CD4-positive, alpha-beta T cell treated with Interleukin-15 for 4 hours (primary cell): ENCODE results near the gene CCSER1.
"Not testable (repeated sequence)": the region's sequence is repeated elsewhere in the genome, so short reads cannot be mapped to it uniquely, and the experiment has no call there.

Source experiments
- DNase-seq: peaks from one replicate; pipeline ENCODE4 v3.0.0-alpha.2; 2020; ENCODE audit warnings: low spot score

Gene CCSER1

DNA sequence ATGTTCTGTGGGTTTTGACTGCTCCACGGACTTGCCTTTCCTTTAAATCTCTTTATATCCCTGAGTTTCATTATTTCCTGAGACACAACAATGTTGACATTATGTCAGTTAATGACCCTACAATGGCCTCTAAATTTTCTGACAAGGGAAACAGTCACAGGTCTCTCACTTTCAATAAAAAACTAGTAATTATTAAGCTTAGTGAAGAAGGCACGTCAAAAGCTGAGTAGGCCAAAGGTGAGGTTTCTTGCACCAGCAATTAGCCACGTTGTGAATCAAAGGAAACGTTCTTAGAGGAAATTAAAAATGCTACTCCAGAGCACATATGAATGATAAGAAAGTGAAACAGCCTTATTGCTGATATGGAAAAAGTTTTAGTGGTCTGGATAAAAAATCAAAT lies 1246.4 kb downstream of the CCSER1 start:
- DNase-seq, result no peak

DNA sequence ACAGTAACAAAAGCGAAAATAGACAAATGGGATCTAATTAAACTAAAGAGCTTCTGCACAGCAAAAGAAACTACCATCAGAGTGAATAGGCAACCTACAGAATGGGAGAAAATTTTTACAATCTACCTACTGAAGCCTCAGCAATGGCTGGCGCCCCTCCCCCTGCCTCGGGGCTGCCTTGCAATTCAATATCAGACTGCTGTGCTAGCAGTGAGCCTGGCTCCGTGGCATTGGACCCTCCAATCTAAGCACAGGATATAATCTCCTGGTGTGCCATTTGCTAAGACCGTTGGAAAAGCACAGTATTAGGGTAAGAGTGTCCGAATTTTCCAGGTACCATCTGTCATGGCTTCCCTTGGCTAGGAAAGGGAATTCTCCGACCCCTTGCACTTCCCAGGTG lies 1278.2 kb downstream of the CCSER1 start:
- DNase-seq, result not testable (repeated sequence)

DNA sequence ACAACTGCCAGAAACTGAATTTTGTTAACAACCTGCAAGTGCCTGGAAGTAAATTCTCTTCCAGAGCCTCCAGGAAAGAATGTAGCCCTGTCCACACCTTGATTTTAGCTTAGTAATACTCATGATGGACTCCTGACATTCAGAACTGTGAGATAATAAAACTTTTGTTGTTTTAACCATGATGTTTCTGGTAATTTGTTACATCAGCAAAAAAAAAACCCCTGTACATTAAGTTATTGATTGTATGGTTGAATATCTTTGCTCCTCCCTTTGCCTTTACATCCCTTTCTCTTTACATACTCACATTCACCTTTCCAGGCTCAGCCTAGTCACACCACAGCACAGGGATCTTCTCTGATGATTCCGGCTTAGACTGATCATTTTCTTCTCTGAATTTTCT lies 1294.8 kb downstream of the CCSER1 start:
- DNase-seq, result no peak

DNA sequence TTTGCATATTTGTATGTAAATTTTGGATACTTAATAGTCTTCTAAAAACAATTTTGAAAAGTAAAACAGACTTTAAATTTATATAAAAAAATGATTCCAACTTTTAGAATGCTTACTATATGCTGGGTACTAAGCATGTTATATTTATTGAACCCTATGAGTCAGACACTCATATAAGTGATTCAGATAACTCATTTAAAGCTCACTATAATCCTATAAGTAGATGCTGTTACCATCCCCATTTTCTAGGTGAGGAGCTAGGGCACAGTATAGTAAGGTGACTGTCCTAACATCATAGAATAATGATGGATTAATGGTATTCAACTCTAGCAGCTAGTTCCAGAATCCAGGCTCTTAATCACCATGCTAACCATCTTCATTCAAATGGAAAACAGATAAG lies 1299.5 kb downstream of the CCSER1 start:
- DNase-seq, result no peak

DNA sequence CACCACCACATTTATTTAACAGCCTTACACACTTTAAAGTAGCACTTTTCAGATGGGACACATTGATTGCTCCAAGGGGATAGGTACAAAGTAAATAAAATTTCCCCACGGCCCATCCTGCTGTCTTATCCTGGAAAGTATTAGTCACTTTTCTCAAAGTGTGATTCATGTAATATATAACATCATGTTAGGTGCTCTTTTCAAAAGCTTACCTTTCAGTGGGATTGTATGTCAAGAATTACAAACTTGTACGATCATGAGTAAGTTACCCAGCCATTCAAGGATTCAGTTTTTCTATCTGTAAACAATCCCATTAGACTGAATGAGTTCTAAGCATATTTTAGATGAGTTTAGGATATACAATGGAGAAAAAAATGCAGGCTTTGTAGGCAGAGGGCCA lies 1300.0 kb downstream of the CCSER1 start:
- DNase-seq, result no peak

DNA sequence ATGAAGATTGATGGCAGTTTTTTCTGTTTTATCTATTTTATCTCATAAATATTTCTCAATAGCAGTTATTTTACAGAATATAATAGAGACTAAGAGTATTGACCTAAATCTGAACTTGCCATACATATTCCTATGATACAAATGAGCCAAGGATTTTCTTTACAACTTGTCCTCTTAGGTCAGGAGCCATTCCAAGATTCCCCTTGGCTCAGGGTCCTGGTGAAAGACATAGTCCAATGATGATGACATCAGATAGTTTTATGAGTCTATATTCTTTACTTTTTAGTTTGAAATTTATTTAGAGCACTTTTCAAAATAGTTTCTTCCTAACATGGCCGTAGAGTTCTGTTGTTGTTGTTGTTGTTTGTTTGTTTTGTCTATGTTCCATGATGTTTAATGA lies 1307.4 kb downstream of the CCSER1 start:
- no peak for DNase-seq

DNA sequence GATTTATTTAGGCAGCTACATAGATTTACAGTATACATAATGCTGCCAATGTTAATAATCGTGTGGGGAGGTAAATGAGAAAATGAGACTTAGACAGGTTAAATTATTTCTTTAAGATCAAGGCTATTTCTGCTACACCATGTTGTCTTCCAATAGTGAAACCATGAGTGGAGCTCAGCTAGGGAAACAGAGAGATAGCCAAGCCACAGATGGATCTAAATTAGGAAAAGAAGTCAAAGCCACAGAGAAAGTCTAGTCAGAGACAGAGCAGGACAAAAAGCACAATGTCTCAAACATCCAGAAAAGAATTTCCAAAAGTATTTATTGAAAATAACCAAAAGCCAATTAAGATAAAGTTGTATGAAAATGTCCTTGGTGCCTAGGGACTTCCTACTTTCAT lies 1309.4 kb downstream of the CCSER1 start:
- no peak for DNase-seq

DNA sequence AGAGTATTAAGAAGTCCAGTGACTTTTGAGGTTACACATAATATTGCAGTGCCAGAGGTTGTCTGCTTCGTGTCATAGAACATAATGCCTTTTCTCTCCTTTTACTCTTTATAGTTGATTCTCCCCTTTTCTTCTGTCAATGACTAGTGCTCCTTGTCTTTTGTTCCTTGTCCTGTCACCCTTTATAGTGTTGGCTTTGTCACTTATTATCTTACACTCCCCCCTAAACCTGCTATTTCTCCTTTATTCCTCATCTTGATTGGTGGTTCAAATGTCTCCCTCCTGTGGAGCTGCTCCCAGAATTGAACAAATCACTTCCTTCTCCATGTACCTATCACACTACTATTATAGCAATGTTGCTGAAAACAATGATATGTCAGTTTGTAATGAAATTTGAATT lies 1320.0 kb downstream of the CCSER1 start:
- DNase-seq, result no peak

DNA sequence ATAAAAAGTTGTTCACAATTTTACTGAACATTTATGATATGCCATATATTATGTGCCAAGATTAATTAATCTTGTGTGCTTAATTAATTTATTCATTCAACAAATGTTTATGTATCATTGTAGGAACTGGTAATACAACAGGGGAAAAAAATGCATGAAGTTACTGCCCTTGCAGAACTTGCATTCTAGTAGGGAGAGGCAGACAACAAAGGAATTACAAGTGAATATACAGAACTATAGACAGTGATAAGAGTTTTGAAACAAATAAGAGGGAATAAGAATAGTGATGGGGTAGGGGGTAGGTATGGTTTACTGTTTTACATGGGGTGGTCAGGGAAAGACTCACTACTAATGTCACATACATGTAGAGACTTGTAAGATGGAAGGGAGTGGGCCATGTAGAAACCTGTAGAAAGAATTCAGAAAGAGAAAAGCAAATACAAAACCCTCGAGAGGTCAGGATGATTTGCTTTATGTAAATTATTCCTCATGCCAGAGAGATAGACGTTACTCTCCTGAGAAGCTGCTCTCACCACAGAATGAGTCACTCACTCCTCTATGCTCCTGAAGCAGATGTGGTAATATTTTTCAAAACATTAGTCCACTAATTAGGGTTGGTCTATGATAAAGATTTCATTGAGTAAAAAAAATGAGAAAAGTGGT lies 1321.6 kb downstream of the CCSER1 start:
- no peak for DNase-seq

DNA sequence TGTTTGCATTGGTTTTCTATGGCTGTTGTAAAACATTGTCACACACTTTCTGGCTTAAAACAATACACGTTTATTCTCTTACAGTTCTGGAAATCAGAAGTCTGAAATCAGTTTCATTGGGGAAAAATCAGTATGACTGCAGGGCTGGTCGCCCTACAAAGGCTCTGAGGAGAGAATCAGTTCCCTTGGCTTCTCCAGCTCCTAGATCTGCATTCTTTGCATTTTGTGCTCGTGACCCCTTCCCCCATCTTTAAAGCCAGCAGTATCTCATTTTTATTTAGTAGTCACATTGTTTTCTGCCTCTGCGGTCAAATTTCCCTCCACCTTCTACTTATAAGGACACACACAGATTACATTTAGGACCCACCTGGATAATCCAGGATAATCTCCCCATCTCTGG lies 1326.9 kb downstream of the CCSER1 start:
- no peak for DNase-seq

DNA sequence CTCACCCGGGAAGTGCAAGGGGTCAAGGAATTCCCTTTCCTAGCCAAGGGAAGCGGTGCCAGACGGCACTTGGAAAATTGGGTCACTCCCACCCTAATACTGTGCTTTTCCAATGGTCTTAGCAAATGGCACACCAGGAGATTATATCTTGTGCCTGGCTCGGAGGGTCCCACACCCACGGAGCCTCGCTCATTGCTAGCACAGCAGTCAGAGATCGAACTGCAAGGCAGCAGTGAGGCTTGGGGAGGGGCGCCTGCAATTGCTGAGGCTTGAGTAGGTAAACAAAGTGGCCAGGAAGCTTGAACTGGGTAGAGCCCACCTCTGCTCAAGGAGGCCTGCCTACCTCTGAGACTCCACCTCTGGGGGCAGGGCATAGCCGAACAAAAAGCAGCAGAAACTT lies 1335.4 kb downstream of the CCSER1 start:
- DNase-seq, result not testable (repeated sequence)

DNA sequence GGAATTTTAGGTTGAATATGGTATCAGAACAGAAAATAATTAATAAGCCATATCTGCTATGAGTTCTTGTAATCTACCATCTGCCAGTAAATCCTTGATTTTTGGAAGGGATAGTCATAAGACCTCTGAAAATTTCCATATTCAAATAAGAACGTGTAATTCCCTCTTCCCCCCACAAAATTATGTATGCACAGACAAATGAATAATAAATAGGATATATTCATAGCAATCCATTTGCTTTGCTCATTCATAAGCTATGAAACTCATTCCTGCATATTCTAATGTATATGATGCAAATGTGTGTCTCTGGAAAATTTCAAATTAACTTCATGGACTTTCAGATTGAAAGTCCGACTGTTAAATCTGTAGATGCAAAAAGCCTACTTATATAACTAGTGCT lies 1343.5 kb downstream of the CCSER1 start:
- no peak for DNase-seq

DNA sequence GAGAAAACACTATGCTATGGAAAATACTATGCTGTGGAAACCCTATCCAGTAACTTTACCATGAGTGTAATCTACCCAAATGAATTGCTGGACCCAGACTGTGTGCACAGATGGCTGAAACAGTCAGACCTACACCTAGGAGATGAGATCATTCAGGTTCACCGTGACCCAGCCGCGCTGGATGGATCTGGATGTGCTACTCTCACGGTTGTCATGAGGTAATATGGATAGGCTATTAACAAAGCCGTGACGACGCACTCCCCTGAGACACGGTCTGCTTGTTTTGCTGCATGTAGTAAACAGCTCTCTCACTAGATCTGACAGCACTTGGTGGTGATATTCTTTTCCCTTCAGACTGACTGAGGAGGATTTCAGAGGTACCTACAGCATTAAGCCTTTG lies 1344.1 kb downstream of the CCSER1 start:
- no peak for DNase-seq

DNA sequence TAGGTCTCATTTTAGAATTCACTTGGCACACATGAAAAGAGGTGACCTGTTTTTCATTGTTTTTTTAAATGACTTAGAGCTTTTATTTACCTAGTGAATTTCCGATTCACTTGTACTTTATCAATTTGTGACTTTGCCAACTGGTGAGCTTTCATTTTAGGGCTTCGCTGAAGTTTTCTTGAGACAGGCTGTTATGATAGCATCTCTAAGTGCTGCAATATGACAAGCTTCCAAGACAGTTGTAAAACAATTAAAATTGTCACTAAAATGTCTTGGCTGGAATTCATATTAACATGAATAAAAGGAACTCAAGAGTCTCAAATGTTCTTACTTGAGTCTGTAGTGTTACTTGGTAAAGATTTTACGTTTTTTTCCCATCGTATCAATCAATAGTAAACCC lies 1344.9 kb downstream of the CCSER1 start:
- DNase-seq, result no peak

DNA sequence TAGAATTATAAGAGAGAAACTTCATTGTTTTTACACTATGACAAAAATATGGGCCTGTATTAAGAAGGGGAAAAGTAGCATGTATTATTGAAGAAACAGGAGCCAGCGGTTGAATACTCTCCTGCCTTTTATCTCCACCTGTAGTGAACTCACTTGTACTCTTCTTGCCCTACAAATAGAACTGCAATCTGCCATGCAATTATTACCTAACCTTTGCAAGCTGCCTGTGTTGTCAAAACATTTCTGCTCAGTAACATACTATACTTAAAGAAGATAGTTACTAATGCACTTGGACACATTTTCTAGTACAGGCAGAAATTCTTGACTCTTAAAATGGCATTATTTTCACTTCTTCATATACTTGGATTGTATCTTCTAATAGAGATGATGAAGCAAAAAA lies 1358.2 kb downstream of the CCSER1 start:
- no peak for DNase-seq

DNA sequence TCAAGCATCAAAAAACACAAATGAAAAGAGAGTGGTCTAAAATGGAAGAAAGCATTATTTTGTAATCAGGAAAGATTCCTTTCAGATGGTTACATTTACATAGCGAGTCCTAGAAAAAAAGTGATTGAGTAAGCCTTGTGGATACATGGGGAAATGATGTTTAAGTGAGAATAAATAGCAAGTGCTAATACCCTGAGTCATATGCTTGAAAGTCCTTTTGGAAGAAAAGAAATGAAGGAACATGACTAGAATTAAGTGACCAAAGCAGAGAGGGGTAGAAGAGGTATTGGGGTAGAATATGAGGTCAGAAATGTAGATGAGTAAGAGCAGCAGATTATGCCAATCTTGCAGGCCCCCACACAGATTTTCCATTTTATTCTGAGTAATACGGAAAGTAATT lies 1361.8 kb downstream of the CCSER1 start:
- DNase-seq, result no peak

DNA sequence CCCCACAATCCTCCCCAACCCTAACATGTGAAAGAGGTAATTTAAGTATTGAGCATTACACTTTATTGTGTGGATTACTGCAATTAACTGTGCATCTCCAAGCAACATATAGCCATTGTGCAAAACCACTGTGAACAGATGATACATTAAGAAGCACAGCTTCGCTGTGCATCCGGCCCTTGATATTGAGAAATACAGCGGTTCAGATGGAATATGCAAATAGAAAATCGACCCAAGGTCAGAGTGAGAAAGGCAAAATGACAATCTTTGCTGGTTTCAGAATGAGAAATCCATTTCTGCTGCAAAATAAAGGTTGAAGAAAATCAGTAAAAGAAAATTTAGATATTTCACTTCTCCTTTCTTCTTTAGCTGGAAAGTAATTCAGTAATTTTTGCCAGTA lies 1370.7 kb downstream of the CCSER1 start:
- DNase-seq, result no peak

DNA sequence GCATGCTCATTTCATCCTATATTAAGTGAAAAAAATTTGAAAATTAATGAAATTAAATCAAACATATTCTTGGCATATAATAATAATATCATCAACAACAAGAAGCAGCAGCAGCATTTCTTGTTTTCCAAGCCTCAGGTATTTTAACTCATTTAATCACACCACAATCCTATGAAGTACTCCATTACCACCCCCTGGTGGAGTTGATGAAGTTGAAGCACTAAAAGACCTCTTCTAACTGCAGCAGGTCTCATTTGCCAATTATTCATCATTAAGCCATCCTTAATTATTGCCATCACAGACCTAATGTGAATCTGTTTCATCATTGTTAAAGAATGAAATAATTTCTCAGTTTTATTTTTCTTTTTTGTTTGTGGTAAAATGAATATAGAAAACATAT lies 1375.2 kb downstream of the CCSER1 start:
- no peak for DNase-seq

DNA sequence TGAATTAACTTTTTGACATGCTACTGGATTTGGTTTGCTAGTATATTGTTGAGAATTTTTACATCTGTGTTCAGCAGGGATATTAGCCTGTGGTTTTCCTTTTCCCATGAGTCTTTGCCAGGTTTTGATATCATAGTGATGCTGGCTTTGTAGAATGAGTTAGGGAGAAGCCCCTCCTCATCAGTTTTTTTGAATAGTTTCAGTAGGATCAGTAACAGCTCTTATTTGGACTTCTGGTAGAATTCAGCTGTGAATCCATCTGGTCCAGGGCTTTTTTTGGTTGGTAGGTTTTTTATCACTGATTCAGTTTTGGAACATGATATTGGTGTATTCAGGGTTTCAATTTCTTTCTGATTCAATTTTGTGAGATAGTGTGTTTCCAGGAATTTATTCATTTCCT lies 1386.1 kb downstream of the CCSER1 start:
- no peak for DNase-seq

DNA sequence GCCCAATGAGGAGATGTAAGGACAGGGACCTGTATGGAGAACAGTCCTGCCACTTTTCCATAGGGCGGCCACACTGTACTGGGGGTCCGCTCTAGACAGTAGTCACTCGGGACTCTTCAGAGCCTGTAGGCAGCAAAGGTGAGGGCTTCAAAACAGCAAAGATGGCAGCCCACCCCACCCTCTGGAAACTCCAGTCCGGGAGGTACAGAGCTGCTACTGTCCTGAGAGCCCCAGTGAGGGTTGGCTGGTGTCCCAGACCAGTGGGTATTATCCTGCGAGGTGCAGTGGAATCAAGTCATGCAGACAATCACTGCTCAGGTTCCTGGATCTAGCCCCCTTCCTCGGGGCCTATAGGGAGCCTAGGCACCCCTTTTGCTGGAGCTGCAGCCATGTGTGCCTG lies 1392.0 kb downstream of the CCSER1 start:
- no peak for DNase-seq

DNA sequence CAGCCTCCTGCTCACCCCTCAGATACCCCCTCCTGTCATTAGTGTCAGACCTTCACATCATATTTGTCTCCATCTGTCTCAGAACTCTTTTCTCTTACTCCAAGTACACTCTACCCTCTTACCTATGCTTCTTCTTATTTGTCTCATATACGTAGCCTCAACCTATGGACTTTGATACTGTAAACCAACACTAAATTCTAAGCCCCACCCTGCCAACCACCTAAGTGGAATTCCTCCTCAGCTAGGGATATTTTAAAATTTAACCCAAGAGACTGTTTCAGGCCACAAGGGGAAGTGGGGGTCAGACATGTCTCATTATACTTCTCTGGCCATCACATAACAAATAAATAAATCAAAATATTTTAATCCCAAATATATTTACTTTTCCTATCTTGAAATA lies 1398.4 kb downstream of the CCSER1 start:
- DNase-seq, result no peak

DNA sequence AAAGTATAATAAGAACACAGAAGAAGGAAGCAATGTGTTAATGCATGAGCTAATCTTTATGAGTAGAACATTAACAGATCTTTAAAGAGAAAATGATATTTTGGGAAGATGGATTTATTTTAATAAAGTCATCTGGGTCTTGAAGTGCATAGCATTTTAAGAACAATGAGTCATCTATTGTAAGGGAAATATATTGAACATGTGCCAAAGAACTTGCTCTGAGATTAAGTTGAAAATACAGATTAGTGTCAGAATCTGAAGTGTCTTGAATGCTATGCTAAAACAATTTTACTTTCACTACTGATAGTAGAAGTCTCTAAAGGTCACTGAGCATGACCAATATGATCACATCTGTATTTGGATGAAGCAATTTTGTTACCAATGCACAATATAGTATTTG lies 1399.9 kb downstream of the CCSER1 start:
- DNase-seq, result no peak

DNA sequence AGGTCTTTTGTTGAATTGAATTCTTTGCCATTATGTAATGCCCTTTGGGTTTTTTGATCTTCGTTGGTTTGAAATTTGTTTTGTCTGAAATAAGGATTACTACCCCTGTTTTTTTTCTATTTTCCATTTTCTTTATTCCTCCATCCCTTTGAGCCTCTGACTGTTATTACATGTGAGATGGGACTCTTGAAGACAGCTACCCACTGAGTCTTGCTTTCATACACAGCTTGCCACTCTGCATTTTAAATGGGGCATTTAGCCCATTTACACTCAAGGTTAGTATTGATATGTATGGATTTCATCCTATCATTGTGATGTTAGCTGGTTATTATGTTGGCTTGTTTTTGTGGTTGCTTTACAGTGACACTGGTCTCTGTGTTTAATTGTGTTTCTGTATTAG lies 1440.4 kb downstream of the CCSER1 start:
- DNase-seq, result no peak

DNA sequence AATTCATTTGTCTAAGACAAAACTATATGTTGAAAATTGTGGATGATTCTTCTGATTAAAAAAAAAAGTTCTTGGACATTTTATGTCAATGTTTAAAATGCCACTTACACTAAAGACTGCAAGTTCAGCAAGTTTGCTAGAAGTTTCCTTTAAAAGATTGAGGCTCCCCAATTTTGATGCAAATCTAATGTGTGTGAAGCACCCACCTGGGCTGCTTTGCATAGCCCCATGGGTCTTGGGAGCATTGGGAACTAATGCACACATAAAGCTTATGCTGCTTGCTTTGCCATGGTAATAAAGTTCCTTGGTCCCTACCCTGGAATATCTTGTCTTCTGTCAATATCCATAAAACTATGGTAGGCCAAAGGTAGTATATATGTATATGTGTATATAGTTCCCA lies 1450.7 kb downstream of the CCSER1 start:
- DNase-seq, result no peak

DNA sequence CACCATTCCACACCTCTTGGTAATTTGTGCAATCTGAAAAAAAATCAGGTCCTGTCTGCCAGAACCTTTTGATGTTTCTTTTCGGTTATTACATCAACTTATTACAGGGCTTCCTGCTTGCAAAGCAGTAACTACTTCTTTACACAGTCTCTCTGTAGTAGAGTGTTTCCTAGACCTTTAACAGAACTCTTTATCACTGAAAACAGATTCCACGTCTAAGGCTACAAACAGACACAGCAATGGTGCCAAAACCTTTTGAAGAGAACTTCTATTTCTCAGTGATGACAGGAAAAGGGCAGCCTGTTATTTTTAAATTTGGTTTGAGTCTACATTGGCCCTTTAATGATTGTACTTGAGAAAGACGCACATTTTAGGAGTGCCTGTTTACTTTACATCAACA lies 1463.1 kb downstream of the CCSER1 start:
- DNase-seq, result no peak
